H1 (cell line): ENCODE results near the gene NMT1. TPM values are rescaled to one million over a fixed set of nuclear protein-coding genes. Genes with fewer than 3 reads are reported as not detected.

Source experiments
- CTCF ChIA-PET: fragments of 300-600 bp; sonication (Branson Sonifier 250); formaldehyde crosslinking; loops from one replicate; lab custom pipeline; 2021; ENCODE audit not compliant: partially characterized antibody; lab: Charles Lee
- POLR2A ChIA-PET: fragments of 300-600 bp; sonication (Branson Sonifier 250); formaldehyde crosslinking; loops from one replicate; lab custom pipeline; 2021; ENCODE audit warnings: inconsistent platforms; ENCODE audit not compliant: partially characterized antibody; lab: Charles Lee
- DNase-seq, 2 experiments: peaks; one replicate each; pipeline versions ENCODE4 v3.0.0 to v3.0.0-alpha.2; 2010 to 2022; ENCODE audit warnings: low spot score in 2 of 2, low read depth in 1 of 2, mixed read lengths in 1 of 2
- FAIRE-seq: peaks from 2 replicates; lab custom pipeline; 2011; peaks lifted over from hg19 to GRCh38; lab: Jason Lieb, UNC
- H2AFZ ChIP-seq: 2 replicates; pipeline ENCODE4 v1.8.1; 2012; ENCODE audit warnings: low read length, inconsistent platforms
- H2AK5ac ChIP-seq: 2 replicates; pipeline ENCODE4 v1.6.1; 2013; ENCODE audit warnings: low read depth, low read length
- H2BK120ac ChIP-seq: replicated peaks from 2 replicates; pipeline ENCODE3; 2013; ENCODE audit warnings: low read depth, low read length, inconsistent platforms
- H2BK12ac ChIP-seq: 2 replicates; pipeline ENCODE4 v1.6.1; 2013; ENCODE audit warnings: low read depth, low read length
- H2BK15ac ChIP-seq: 2 replicates; pipeline ENCODE4 v1.6.1; 2013; ENCODE audit warnings: low read length
- H2BK20ac ChIP-seq: 2 replicates; pipeline ENCODE4 v1.6.1; 2013; ENCODE audit warnings: low read length
- H2BK5ac ChIP-seq: 2 replicates; pipeline ENCODE4 v1.6.1; 2013; ENCODE audit warnings: low read depth, low read length
- H3K14ac ChIP-seq: 2 replicates; pipeline ENCODE4 v1.6.1; 2013; ENCODE audit warnings: inconsistent platforms; ENCODE audit not compliant: insufficient read length
- H3K18ac ChIP-seq: 2 replicates; pipeline ENCODE4 v1.6.1; 2013; ENCODE audit warnings: low read length; ENCODE audit errors: extremely low read depth
- H3K23ac ChIP-seq: 2 replicates; pipeline ENCODE4 v1.6.1; 2013; ENCODE audit warnings: inconsistent platforms; ENCODE audit not compliant: insufficient read length
- H3K23me2 ChIP-seq: 2 replicates; pipeline ENCODE4 v1.6.1; 2013; ENCODE audit warnings: low read depth, low read length
- H3K27ac ChIP-seq: 2 replicates; pipeline ENCODE4 v1.6.1; 2011; ENCODE audit warnings: low read depth, low read length, inconsistent platforms
- H3K27me3 ChIP-seq, 4 experiments: replicated peaks in 1 of 4; 1 replicate in 1 of 4; 2 replicates in 3 of 4; pipeline versions ENCODE4 v1.6.1 to v1.8.1; 2011 to 2013; ENCODE audit warnings: low read length in 3 of 4, mild to moderate bottlenecking in 3 of 4, inconsistent platforms in 2 of 4, mixed read lengths in 2 of 4, moderate library complexity in 1 of 4; ENCODE audit not compliant: control insufficient read depth in 3 of 4, insufficient read depth in 3 of 4; ENCODE audit errors: extremely low read depth in 1 of 4
- H3K36me3 ChIP-seq, 4 experiments: 2 replicates each; pipeline versions ENCODE4 v1.6.1 to v1.8.1; 2011 to 2013; ENCODE audit warnings: mild to moderate bottlenecking in 4 of 4, low read length in 3 of 4, moderate library complexity in 2 of 4, control low read depth in 1 of 4, inconsistent platforms in 1 of 4; ENCODE audit not compliant: insufficient read depth in 4 of 4, control insufficient read depth in 2 of 4
- H3K4ac ChIP-seq: replicated peaks from 2 replicates; pipeline ENCODE3; 2013; ENCODE audit warnings: low read length, low read depth, mixed read lengths, inconsistent platforms; ENCODE audit not compliant: insufficient read length
- H3K4me1 ChIP-seq, 4 experiments: replicated peaks in 1 of 4; 1 replicate in 1 of 4; 2 replicates in 3 of 4; pipeline versions ENCODE4 v1.6.1 to v1.8.1; 2011 to 2013; ENCODE audit warnings: low read length in 3 of 4, inconsistent platforms in 2 of 4, mixed read lengths in 1 of 4; ENCODE audit not compliant: insufficient read depth in 4 of 4, control insufficient read depth in 3 of 4
- H3K4me2 ChIP-seq, 2 experiments: 2 replicates each; pipeline versions ENCODE4 v1.6.1 to v1.8.1; 2011 to 2013; ENCODE audit warnings: low read depth in 2 of 2, low read length in 2 of 2, control low read depth in 1 of 2, inconsistent platforms in 1 of 2, mild to moderate bottlenecking in 1 of 2; ENCODE audit not compliant: insufficient read depth in 1 of 2
- H3K4me3 ChIP-seq, 4 experiments: fragments of 200-600, 300-600 bp in 1 of 4; sonication (generic), shearing (Covaris generic), sonication (Bioruptor Twin) in 1 of 4; 2 replicates each; pipeline versions ENCODE4 v1.5.1 to v1.8.1; 2011 to 2016; ENCODE audit warnings: low read length in 4 of 4, low read depth in 3 of 4, control low read depth in 2 of 4, inconsistent platforms in 2 of 4, mild to moderate bottlenecking in 2 of 4, mixed read lengths in 1 of 4, moderate library complexity in 1 of 4; ENCODE audit not compliant: insufficient read depth in 2 of 4; ENCODE audit errors: extremely low read depth in 1 of 4
- H3K56ac ChIP-seq: replicated peaks from 2 replicates; pipeline ENCODE3; 2013; ENCODE audit warnings: low read depth, mild to moderate bottlenecking, mixed read lengths, low read length, inconsistent platforms; ENCODE audit not compliant: insufficient read length
- H3K79me1 ChIP-seq: 2 replicates; pipeline ENCODE4 v1.6.1; 2013; ENCODE audit warnings: low read depth, low read length, control low read depth
- H3K79me2 ChIP-seq, 2 experiments: 2 replicates each; pipeline versions ENCODE4 v1.6.1 to v1.8.1; 2012 to 2013; ENCODE audit warnings: low read length in 2 of 2, mild to moderate bottlenecking in 2 of 2, inconsistent platforms in 1 of 2; ENCODE audit not compliant: insufficient read depth in 2 of 2, control insufficient read depth in 1 of 2
- H3K9ac ChIP-seq, 4 experiments: replicated peaks in 1 of 4; 1 replicate in 1 of 4; 2 replicates in 3 of 4; pipeline versions ENCODE4 v1.6.1 to v1.8.1; 2011 to 2013; ENCODE audit warnings: low read depth in 3 of 4, low read length in 3 of 4, control low read depth in 2 of 4, mild to moderate bottlenecking in 2 of 4, moderate library complexity in 2 of 4, inconsistent platforms in 1 of 4; ENCODE audit errors: extremely low read depth in 1 of 4
- H3K9me3 ChIP-seq, 2 experiments: 2 replicates each; pipeline versions ENCODE4 v1.6.1 to v1.8.1; 2012 to 2013; ENCODE audit warnings: mild to moderate bottlenecking in 2 of 2, moderate library complexity in 2 of 2, control low read depth in 1 of 2, inconsistent platforms in 1 of 2, low read depth in 1 of 2, low read length in 1 of 2, mixed read lengths in 1 of 2; ENCODE audit not compliant: insufficient read depth in 2 of 2
- H4K20me1 ChIP-seq, 2 experiments: replicated peaks in 1 of 2; 2 replicates each; pipeline versions ENCODE3 to v1.8.1; 2011 to 2013; ENCODE audit warnings: inconsistent platforms in 2 of 2, low read length in 2 of 2, mild to moderate bottlenecking in 1 of 2; ENCODE audit not compliant: insufficient read depth in 2 of 2, control insufficient read depth in 1 of 2
- H4K5ac ChIP-seq: 2 replicates; pipeline ENCODE4 v1.6.1; 2013; ENCODE audit warnings: low read length, low read depth, mixed read lengths, inconsistent platforms; ENCODE audit not compliant: insufficient read length
- H4K8ac ChIP-seq: 2 replicates; pipeline ENCODE4 v1.8.0; 2013; ENCODE audit warnings: mild to moderate bottlenecking, moderate library complexity, low read length, inconsistent platforms; ENCODE audit not compliant: insufficient read depth; ENCODE audit errors: extremely low read depth
- H4K91ac ChIP-seq: replicated peaks from 2 replicates; pipeline ENCODE3; 2013; ENCODE audit warnings: low read length, mixed read lengths, inconsistent platforms; ENCODE audit not compliant: insufficient read length
- CREB1 ChIP-seq: IDR thresholded peaks from 2 replicates; pipeline ENCODE4 v1.6.1; 2012; ENCODE audit warnings: inconsistent platforms
- E2F6 ChIP-seq: IDR thresholded peaks from 2 replicates; pipeline ENCODE4 v1.6.1; 2012; ENCODE audit warnings: inconsistent platforms
- EP300 ChIP-seq, 2 experiments: IDR thresholded peaks; 1 replicate in 1 of 2; 2 replicates in 1 of 2; pipeline ENCODE4 v1.6.1; 2011 to 2012; ENCODE audit warnings: low read depth in 2 of 2, low read length in 2 of 2, mild to moderate bottlenecking in 2 of 2, borderline replicate concordance in 1 of 2, inconsistent platforms in 1 of 2, moderate library complexity in 1 of 2
- FOSL1 ChIP-seq: IDR thresholded peaks from 2 replicates; pipeline ENCODE4 v1.6.1; 2011; ENCODE audit warnings: mild to moderate bottlenecking, low read depth, low read length, moderate library complexity; ENCODE audit not compliant: insufficient read depth
- HDAC2 ChIP-seq, 2 experiments: fragments of 300-600 bp in 1 of 2; sonication (generic) in 1 of 2; IDR thresholded peaks; 2 replicates each; pipeline ENCODE4 v1.6.1; 2011 to 2012; ENCODE audit warnings: low read depth in 2 of 2, low read length in 2 of 2, mild to moderate bottlenecking in 2 of 2, moderate library complexity in 2 of 2, borderline replicate concordance in 1 of 2, inconsistent platforms in 1 of 2
- KDM1A ChIP-seq: fragments of 200-600, 300-600 bp; sonication (generic); IDR thresholded peaks from 2 replicates; pipeline ENCODE4 v1.7.1; 2016; ENCODE audit warnings: mild to moderate bottlenecking, low read length, borderline replicate concordance
- KDM4A ChIP-seq: IDR thresholded peaks from one replicate; pipeline ENCODE4 v1.7.1; 2012; ENCODE audit warnings: low read depth, mild to moderate bottlenecking, moderate library complexity, low read length, inconsistent platforms; ENCODE audit not compliant: severe bottlenecking
- MAX ChIP-seq: IDR thresholded peaks from 2 replicates; pipeline ENCODE4 v1.6.1; 2012; ENCODE audit warnings: inconsistent platforms
- POU5F1 ChIP-seq: IDR thresholded peaks from 2 replicates; pipeline ENCODE4 v1.6.1; 2011; ENCODE audit warnings: low read depth, mild to moderate bottlenecking, low read length, moderate library complexity
- RFX5 ChIP-seq: IDR thresholded peaks from 2 replicates; pipeline ENCODE4 v1.6.1; 2011; ENCODE audit warnings: low read depth, low read length, improper control_type of control experiment, borderline replicate concordance
- SAP30 ChIP-seq: fragments of 300-600 bp; sonication (generic); IDR thresholded peaks from 2 replicates; pipeline ENCODE4 v1.7.1; 2012; ENCODE audit warnings: low read length, moderate library complexity, mild to moderate bottlenecking, inconsistent platforms; ENCODE audit not compliant: insufficient read depth, insufficient replicate concordance
- TCF12 ChIP-seq: IDR thresholded peaks from 2 replicates; pipeline ENCODE4 v1.6.1; 2011; ENCODE audit warnings: low read depth, mild to moderate bottlenecking, low read length
- TEAD4 ChIP-seq: IDR thresholded peaks from 2 replicates; pipeline ENCODE4 v1.6.1; 2012; ENCODE audit warnings: low read depth, low read length, inconsistent platforms, mixed read lengths
- WGBS, 2 experiments: shearing (Covaris generic) in 1 of 2; methylation state at CpG; one replicate each; pipeline versions ENCODE4 v1.1.6 to v1.1.7; 2013 to 2015; ENCODE audit warnings: low lambda C conversion rate in 2 of 2, mixed read lengths in 2 of 2, inconsistent platforms in 1 of 2, low coverage in 1 of 2, missing lambda C conversion rate in 1 of 2; ENCODE audit not compliant: insufficient replicate concordance in 2 of 2, insufficient coverage in 1 of 2, insufficient read length in 1 of 2; ENCODE audit errors: extremely low coverage in 1 of 2, missing lambda C conversion rate in 1 of 2; 5-methylcytosine and 5-hydroxymethylcytosine counted together
- polyA plus RNA-seq, 7 experiments: library from polyadenylated mRNA; depleted of rRNA in 3 of 7; stranded (reverse) in 5 of 7; unstranded in 2 of 7; fragments of >200 nt in 5 of 7; fragments of 200-250 nt in 2 of 7; gene quantifications; 1 replicate in 5 of 7; 2 replicates in 1 of 7; 4 replicates in 1 of 7; pipeline versions ENCODE4 v1.2.1 to v1.2.3, GENCODE V29; 2011 to 2013; ENCODE audit warnings: missing spikeins in 2 of 7, mixed read lengths in 2 of 7
- total RNA-seq: library from RNA; stranded (reverse); fragmentation: NEBNext Ultra II Directional; extraction: Animal tissue kit (Norgen Biotek cat#: 25700); gene quantifications from 2 replicates; pipeline ENCODE4 v1.2.1, GENCODE V29; 2021

The NMT1 gene
- total and polyA plus RNA-seq, 2 of the 8 experiments (the other 6 are each of a cell fraction or from before 2014, with no cell fraction given), result 42.9 to 149 TPM

- no peak overlapping the region for H2BK5ac ChIP-seq
- H2BK12ac ChIP-seq, result no peak overlapping the region
- no peak for DNase-seq
- no peak overlapping the region for H4K8ac ChIP-seq
- no peaks in the 10 kb centered on the region for H3K23me2 ChIP-seq
- no peak overlapping the region for H3K23ac ChIP-seq
- no peak overlapping the region for H4K5ac ChIP-seq
- CTCF ChIA-PET, result interaction anchor here (0.6 to 4.7 kb wide), 15 partner anchors 11 to 198 kb away, joined by 3 to 50 read pairs (median 4); partner anchors contain the start of genes ACBD4 and PLCD3
- no peak for FAIRE-seq
- no peaks in the 10 kb centered on the region for H3K79me1 ChIP-seq
- H3K56ac ChIP-seq, result no peak overlapping the region
- no peak overlapping the region for H3K14ac ChIP-seq
- H2BK20ac ChIP-seq, result no peak overlapping the region
- H3K36me3 ChIP-seq, result no peaks in the 10 kb centered on the region
- no peak overlapping the region for H3K4ac ChIP-seq
- peaks cover 0 to 9% (median 5%) of the 10 kb centered on the region in 4 experiments; a peak in 3 of 7 replicates for H3K4me1 ChIP-seq
- POLR2A ChIA-PET, result interaction anchor here (1.0 to 2.0 kb wide), 5 partner anchors 10 to 38 kb away, joined by 3 to 8 read pairs (median 5); partner anchors contain the start of gene HEXIM1
- no peak overlapping the region for H2AK5ac ChIP-seq
- H2BK15ac ChIP-seq, result no peak overlapping the region
- no peak overlapping the region for H3K18ac ChIP-seq
- no peak overlapping the region for H4K91ac ChIP-seq
- no peaks in the 10 kb centered on the region for H3K9me3 ChIP-seq
- H2AFZ ChIP-seq, result no peak overlapping the region
- no peaks in the 10 kb centered on the region for H3K79me2 ChIP-seq
- no peak overlapping the region for H3K4me3 ChIP-seq
- WGBS, 2 experiments, result 94% methylated on average over 19 of the region's 23 CpGs; no CpG with 5 or more reads in 1 of the 2 experiments
- H3K4me2 ChIP-seq, result no peak overlapping the region
- H3K27ac ChIP-seq, result no peak overlapping the region
- H3K27me3 ChIP-seq, result no peaks in the 10 kb centered on the region
- H2BK120ac ChIP-seq, result no peak overlapping the region
- no peak overlapping the region for H3K9ac ChIP-seq
- peaks cover 0 to 2% of the 10 kb centered on the region in 2 experiments for H4K20me1 ChIP-seq
- no peak for TF ChIP-seq RFX5
- TF ChIP-seq KDM1A, result no peak
- TF ChIP-seq MAX, result no peak
- no peak for TF ChIP-seq HDAC2 (IDR thresholded peaks at IDR 0.05; ENCODE audit: borderline replicate concordance in 1 of 2, low read depth in 2 of 2, low read length in 2 of 2)
- TF ChIP-seq TCF12, result no peak
- TF ChIP-seq POU5F1, result no peak
- TF ChIP-seq CREB1, result no peak
- TF ChIP-seq EP300 (IDR thresholded peaks at IDR 0.05; ENCODE audit: borderline replicate concordance in 1 of 2, low read depth in 2 of 2, low read length in 2 of 2), result no peak
- TF ChIP-seq TEAD4, result no peak
- TF ChIP-seq KDM4A, result no peak
- no peak for TF ChIP-seq SAP30
- no peak for TF ChIP-seq FOSL1
- TF ChIP-seq E2F6, result no peak
Measured at GRCh38 chr17:45118691-45119090, 57.6 kb downstream of the NMT1 start.
